H1 (cell line): ENCODE measurements around the gene GGN. TPM values are rescaled to one million over a fixed set of nuclear protein-coding genes. Genes with fewer than 3 reads are reported as not detected.
A peak's percentile ranks its signal among the peaks of the same experiment; 100 is the strongest.

Experiments
- CTCF ChIA-PET: fragments of 300-600 bp; sonication (Branson Sonifier 250); formaldehyde crosslinking; loops from one replicate; lab custom pipeline; 2021; ENCODE audit not compliant: partially characterized antibody; lab: Charles Lee
- POLR2A ChIA-PET: fragments of 300-600 bp; sonication (Branson Sonifier 250); formaldehyde crosslinking; loops from one replicate; lab custom pipeline; 2021; ENCODE audit warnings: inconsistent platforms; ENCODE audit not compliant: partially characterized antibody; lab: Charles Lee
- DNase-seq, 2 experiments: peaks; one replicate each; pipeline versions ENCODE4 v3.0.0 to v3.0.0-alpha.2; 2010 to 2022; ENCODE audit warnings: low spot score in 2 of 2, low read depth in 1 of 2, mixed read lengths in 1 of 2
- FAIRE-seq: peaks from 2 replicates; lab custom pipeline; 2011; peaks lifted over from hg19 to GRCh38; lab: Jason Lieb, UNC
- H2AFZ ChIP-seq: 2 replicates; pipeline ENCODE4 v1.8.1; 2012; ENCODE audit warnings: low read length, inconsistent platforms
- H2AK5ac ChIP-seq: 2 replicates; pipeline ENCODE4 v1.6.1; 2013; ENCODE audit warnings: low read depth, low read length
- H2BK120ac ChIP-seq: replicated peaks from 2 replicates; pipeline ENCODE3; 2013; ENCODE audit warnings: low read depth, low read length, inconsistent platforms
- H2BK12ac ChIP-seq: 2 replicates; pipeline ENCODE4 v1.6.1; 2013; ENCODE audit warnings: low read depth, low read length
- H2BK15ac ChIP-seq: 2 replicates; pipeline ENCODE4 v1.6.1; 2013; ENCODE audit warnings: low read length
- H2BK20ac ChIP-seq: 2 replicates; pipeline ENCODE4 v1.6.1; 2013; ENCODE audit warnings: low read length
- H2BK5ac ChIP-seq: 2 replicates; pipeline ENCODE4 v1.6.1; 2013; ENCODE audit warnings: low read depth, low read length
- H3K14ac ChIP-seq: 2 replicates; pipeline ENCODE4 v1.6.1; 2013; ENCODE audit warnings: inconsistent platforms; ENCODE audit not compliant: insufficient read length
- H3K18ac ChIP-seq: 2 replicates; pipeline ENCODE4 v1.6.1; 2013; ENCODE audit warnings: low read length; ENCODE audit errors: extremely low read depth
- H3K23ac ChIP-seq: 2 replicates; pipeline ENCODE4 v1.6.1; 2013; ENCODE audit warnings: inconsistent platforms; ENCODE audit not compliant: insufficient read length
- H3K23me2 ChIP-seq: 2 replicates; pipeline ENCODE4 v1.6.1; 2013; ENCODE audit warnings: low read depth, low read length
- H3K27ac ChIP-seq: 2 replicates; pipeline ENCODE4 v1.6.1; 2011; ENCODE audit warnings: low read depth, low read length, inconsistent platforms
- H3K27me3 ChIP-seq, 4 experiments: replicated peaks in 1 of 4; 1 replicate in 1 of 4; 2 replicates in 3 of 4; pipeline versions ENCODE4 v1.6.1 to v1.8.1; 2011 to 2013; ENCODE audit warnings: low read length in 3 of 4, mild to moderate bottlenecking in 3 of 4, inconsistent platforms in 2 of 4, mixed read lengths in 2 of 4, moderate library complexity in 1 of 4; ENCODE audit not compliant: control insufficient read depth in 3 of 4, insufficient read depth in 3 of 4; ENCODE audit errors: extremely low read depth in 1 of 4
- H3K36me3 ChIP-seq, 4 experiments: 2 replicates each; pipeline versions ENCODE4 v1.6.1 to v1.8.1; 2011 to 2013; ENCODE audit warnings: mild to moderate bottlenecking in 4 of 4, low read length in 3 of 4, moderate library complexity in 2 of 4, control low read depth in 1 of 4, inconsistent platforms in 1 of 4; ENCODE audit not compliant: insufficient read depth in 4 of 4, control insufficient read depth in 2 of 4
- H3K4ac ChIP-seq: replicated peaks from 2 replicates; pipeline ENCODE3; 2013; ENCODE audit warnings: low read length, low read depth, mixed read lengths, inconsistent platforms; ENCODE audit not compliant: insufficient read length
- H3K4me1 ChIP-seq, 4 experiments: replicated peaks in 1 of 4; 1 replicate in 1 of 4; 2 replicates in 3 of 4; pipeline versions ENCODE4 v1.6.1 to v1.8.1; 2011 to 2013; ENCODE audit warnings: low read length in 3 of 4, inconsistent platforms in 2 of 4, mixed read lengths in 1 of 4; ENCODE audit not compliant: insufficient read depth in 4 of 4, control insufficient read depth in 3 of 4
- H3K4me2 ChIP-seq, 2 experiments: 2 replicates each; pipeline versions ENCODE4 v1.6.1 to v1.8.1; 2011 to 2013; ENCODE audit warnings: low read depth in 2 of 2, low read length in 2 of 2, control low read depth in 1 of 2, inconsistent platforms in 1 of 2, mild to moderate bottlenecking in 1 of 2; ENCODE audit not compliant: insufficient read depth in 1 of 2
- H3K4me3 ChIP-seq, 4 experiments: fragments of 200-600, 300-600 bp in 1 of 4; sonication (generic), shearing (Covaris generic), sonication (Bioruptor Twin) in 1 of 4; 2 replicates each; pipeline versions ENCODE4 v1.5.1 to v1.8.1; 2011 to 2016; ENCODE audit warnings: low read length in 4 of 4, low read depth in 3 of 4, control low read depth in 2 of 4, inconsistent platforms in 2 of 4, mild to moderate bottlenecking in 2 of 4, mixed read lengths in 1 of 4, moderate library complexity in 1 of 4; ENCODE audit not compliant: insufficient read depth in 2 of 4; ENCODE audit errors: extremely low read depth in 1 of 4
- H3K56ac ChIP-seq: replicated peaks from 2 replicates; pipeline ENCODE3; 2013; ENCODE audit warnings: low read depth, mild to moderate bottlenecking, mixed read lengths, low read length, inconsistent platforms; ENCODE audit not compliant: insufficient read length
- H3K79me1 ChIP-seq: 2 replicates; pipeline ENCODE4 v1.6.1; 2013; ENCODE audit warnings: low read depth, low read length, control low read depth
- H3K79me2 ChIP-seq, 2 experiments: 2 replicates each; pipeline versions ENCODE4 v1.6.1 to v1.8.1; 2012 to 2013; ENCODE audit warnings: low read length in 2 of 2, mild to moderate bottlenecking in 2 of 2, inconsistent platforms in 1 of 2; ENCODE audit not compliant: insufficient read depth in 2 of 2, control insufficient read depth in 1 of 2
- H3K9ac ChIP-seq, 4 experiments: replicated peaks in 1 of 4; 1 replicate in 1 of 4; 2 replicates in 3 of 4; pipeline versions ENCODE4 v1.6.1 to v1.8.1; 2011 to 2013; ENCODE audit warnings: low read depth in 3 of 4, low read length in 3 of 4, control low read depth in 2 of 4, mild to moderate bottlenecking in 2 of 4, moderate library complexity in 2 of 4, inconsistent platforms in 1 of 4; ENCODE audit errors: extremely low read depth in 1 of 4
- H3K9me3 ChIP-seq, 2 experiments: 2 replicates each; pipeline versions ENCODE4 v1.6.1 to v1.8.1; 2012 to 2013; ENCODE audit warnings: mild to moderate bottlenecking in 2 of 2, moderate library complexity in 2 of 2, control low read depth in 1 of 2, inconsistent platforms in 1 of 2, low read depth in 1 of 2, low read length in 1 of 2, mixed read lengths in 1 of 2; ENCODE audit not compliant: insufficient read depth in 2 of 2
- H4K20me1 ChIP-seq, 2 experiments: replicated peaks in 1 of 2; 2 replicates each; pipeline versions ENCODE3 to v1.8.1; 2011 to 2013; ENCODE audit warnings: inconsistent platforms in 2 of 2, low read length in 2 of 2, mild to moderate bottlenecking in 1 of 2; ENCODE audit not compliant: insufficient read depth in 2 of 2, control insufficient read depth in 1 of 2
- H4K5ac ChIP-seq: 2 replicates; pipeline ENCODE4 v1.6.1; 2013; ENCODE audit warnings: low read length, low read depth, mixed read lengths, inconsistent platforms; ENCODE audit not compliant: insufficient read length
- H4K8ac ChIP-seq: 2 replicates; pipeline ENCODE4 v1.8.0; 2013; ENCODE audit warnings: mild to moderate bottlenecking, moderate library complexity, low read length, inconsistent platforms; ENCODE audit not compliant: insufficient read depth; ENCODE audit errors: extremely low read depth
- H4K91ac ChIP-seq: replicated peaks from 2 replicates; pipeline ENCODE3; 2013; ENCODE audit warnings: low read length, mixed read lengths, inconsistent platforms; ENCODE audit not compliant: insufficient read length
- CTCF ChIP-seq, 3 experiments: IDR thresholded peaks; 1 replicate in 2 of 3; 2 replicates in 1 of 3; pipeline versions ENCODE4 v1.5.1 to v1.6.1; 2011; ENCODE audit warnings: low read length in 3 of 3, mild to moderate bottlenecking in 3 of 3, inconsistent platforms in 2 of 3, low read depth in 1 of 3, moderate library complexity in 1 of 3; ENCODE audit not compliant: insufficient read depth in 1 of 3; ENCODE audit errors: control extremely low read depth in 1 of 3
- GTF2F1 ChIP-seq: IDR thresholded peaks from 2 replicates; pipeline ENCODE4 v1.6.1; 2012; ENCODE audit warnings: low read depth, low read length, improper control_type of control experiment, borderline replicate concordance
- HDAC2 ChIP-seq, 2 experiments: fragments of 300-600 bp in 1 of 2; sonication (generic) in 1 of 2; IDR thresholded peaks; 2 replicates each; pipeline ENCODE4 v1.6.1; 2011 to 2012; ENCODE audit warnings: low read depth in 2 of 2, low read length in 2 of 2, mild to moderate bottlenecking in 2 of 2, moderate library complexity in 2 of 2, borderline replicate concordance in 1 of 2, inconsistent platforms in 1 of 2
- KDM1A ChIP-seq: fragments of 200-600, 300-600 bp; sonication (generic); IDR thresholded peaks from 2 replicates; pipeline ENCODE4 v1.7.1; 2016; ENCODE audit warnings: mild to moderate bottlenecking, low read length, borderline replicate concordance
- KDM4A ChIP-seq: IDR thresholded peaks from one replicate; pipeline ENCODE4 v1.7.1; 2012; ENCODE audit warnings: low read depth, mild to moderate bottlenecking, moderate library complexity, low read length, inconsistent platforms; ENCODE audit not compliant: severe bottlenecking
- NRF1 ChIP-seq: IDR thresholded peaks from 2 replicates; pipeline ENCODE4 v1.6.1; 2011; ENCODE audit warnings: mild to moderate bottlenecking, low read depth, low read length, improper control_type of control experiment
- SP4 ChIP-seq: IDR thresholded peaks from 2 replicates; pipeline ENCODE4 v1.6.1; 2012; ENCODE audit warnings: low read length, inconsistent platforms
- ZNF274 ChIP-seq: IDR thresholded peaks from 2 replicates; pipeline ENCODE4 v1.7.0; 2012; ENCODE audit warnings: low read length, borderline replicate concordance; ENCODE audit errors: extremely low read depth
- WGBS, 2 experiments: shearing (Covaris generic) in 1 of 2; methylation state at CpG; one replicate each; pipeline versions ENCODE4 v1.1.6 to v1.1.7; 2013 to 2015; ENCODE audit warnings: low lambda C conversion rate in 2 of 2, mixed read lengths in 2 of 2, inconsistent platforms in 1 of 2, low coverage in 1 of 2, missing lambda C conversion rate in 1 of 2; ENCODE audit not compliant: insufficient replicate concordance in 2 of 2, insufficient coverage in 1 of 2, insufficient read length in 1 of 2; ENCODE audit errors: extremely low coverage in 1 of 2, missing lambda C conversion rate in 1 of 2; 5-methylcytosine and 5-hydroxymethylcytosine counted together
- polyA plus RNA-seq, 7 experiments: library from polyadenylated mRNA; depleted of rRNA in 3 of 7; stranded (reverse) in 5 of 7; unstranded in 2 of 7; fragments of >200 nt in 5 of 7; fragments of 200-250 nt in 2 of 7; gene quantifications; 1 replicate in 5 of 7; 2 replicates in 1 of 7; 4 replicates in 1 of 7; pipeline versions ENCODE4 v1.2.1 to v1.2.3, GENCODE V29; 2011 to 2013; ENCODE audit warnings: missing spikeins in 2 of 7, mixed read lengths in 2 of 7
- total RNA-seq: library from RNA; stranded (reverse); fragmentation: NEBNext Ultra II Directional; extraction: Animal tissue kit (Norgen Biotek cat#: 25700); gene quantifications from 2 replicates; pipeline ENCODE4 v1.2.1, GENCODE V29; 2021

GGN gene
- total and polyA plus RNA-seq, 2 of the 8 experiments (the other 6 are each of a cell fraction or from before 2014, with no cell fraction given): 0.47 to 1.2 TPM

DNA sequence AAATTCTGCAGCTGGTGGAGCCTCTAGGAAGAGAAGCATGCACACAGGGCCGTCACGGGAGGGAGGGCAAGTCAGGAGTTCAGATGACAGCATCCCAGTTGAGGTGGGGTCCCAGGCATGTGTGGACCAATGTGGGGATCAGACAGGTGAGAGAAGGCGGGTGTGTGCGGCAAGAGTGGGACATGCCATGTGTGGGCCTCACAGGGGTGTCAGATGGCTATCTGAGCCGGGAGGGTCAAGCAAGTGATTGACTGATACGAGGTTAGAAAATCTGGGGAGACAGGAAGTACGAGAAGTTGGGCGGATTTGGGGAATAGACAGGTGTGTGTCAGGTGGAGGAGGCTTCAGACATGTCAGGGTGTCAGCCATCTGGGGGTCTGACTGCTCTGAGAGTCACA, 29.3 kb upstream of the GGN start:
- Histone ChIP-seq H3K27me3 (peaks cover 0 to 9% (median 5%) of the 10 kb centered on the region in 4 experiments; a peak in 5 of 7 replicates), H3K79me2 (no peaks in the 10 kb centered on the region), H3K27ac (no peak overlapping the region), H3K9ac (no peak overlapping the region), H3K4me3 (peak overlapping the region in 2 of 4 experiments; percentile 51 to 68; a peak in 2 of 8 replicates), H2BK20ac (0 out of 2 replicates have a peak overlapping the region, but pooled peaks have one; percentile 61), H3K23ac (no peak overlapping the region), H3K18ac (peak overlapping the region; percentile 60; the same call in 1 of the 2 replicates), H3K4me2 (peak overlapping the region; percentile 73 to 97), H4K91ac (peak overlapping the region; percentile 7), H3K9me3 (no peaks in the 10 kb centered on the region), H3K56ac (no peak overlapping the region), H2BK15ac (peak overlapping the region; percentile 88; the same call in 1 of the 2 replicates), H3K4me1 (peaks cover 0 to 12% (median 8%) of the 10 kb centered on the region in 4 experiments; a peak in 5 of 7 replicates), H3K14ac (no peak overlapping the region), H3K79me1 (no peaks in the 10 kb centered on the region), H2BK120ac (peak overlapping the region; percentile 38), H3K4ac (no peak overlapping the region), H4K20me1 (no peaks in the 10 kb centered on the region), H3K36me3 (no peaks in the 10 kb centered on the region), H2BK5ac (peak overlapping the region; percentile 35; the same call in 1 of the 2 replicates), H2AFZ (no peak overlapping the region), H4K5ac (no peak overlapping the region), H2AK5ac (no peak overlapping the region), H3K23me2 (peaks cover 7% of the 10 kb centered on the region), H2BK12ac (0 out of 2 replicates have a peak overlapping the region, but pooled peaks have one; percentile 60), H4K8ac (peak overlapping the region; percentile 20)
- no peak for FAIRE-seq
- POLR2A ChIA-PET: interaction anchor here (1.1 to 2.2 kb wide), 3 partner anchors 14 to 34 kb away, joined by 3 to 7 read pairs (median 3); partner anchors contain the start of genes FAM98C and GGN
- no peak for TF ChIP-seq HDAC2 (IDR thresholded peaks at IDR 0.05; ENCODE audit: borderline replicate concordance in 1 of 2, low read depth in 2 of 2, low read length in 2 of 2)
- no peak for TF ChIP-seq CTCF (IDR thresholded peaks at IDR 0.05; ENCODE audit: control extremely low read depth in 1 of 3, insufficient read depth in 1 of 3, low read depth in 1 of 3, low read length in 3 of 3)
- no peak for TF ChIP-seq KDM4A
- no peak for TF ChIP-seq SP4
- no peak for TF ChIP-seq NRF1
- TF ChIP-seq ZNF274: no peak
- TF ChIP-seq GTF2F1: no peak
- no peak for TF ChIP-seq KDM1A
- WGBS, 2 experiments: 85% methylated on average over 8 of the region's 8 CpGs; no CpG with 5 or more reads in 1 of the 2 experiments
- DNase-seq: no peak
- CTCF ChIA-PET: interaction anchor here (0.9 kb wide), 1 partner anchor 14 kb away, joined by 4 read pairs; the partner anchor contains the start of gene FAM98C
